ENCODE measurements around the gene FER. TPM values are rescaled to one million over a fixed set of nuclear protein-coding genes. Genes with fewer than 3 reads are reported as not detected.

Gene FER
- total and polyA plus RNA-seq, 9 of the 15 experiments (the other 6 are each of a cell fraction or from before 2014, with no cell fraction given) = 6.7 to 18.2 (median 8.9) TPM

DNA sequence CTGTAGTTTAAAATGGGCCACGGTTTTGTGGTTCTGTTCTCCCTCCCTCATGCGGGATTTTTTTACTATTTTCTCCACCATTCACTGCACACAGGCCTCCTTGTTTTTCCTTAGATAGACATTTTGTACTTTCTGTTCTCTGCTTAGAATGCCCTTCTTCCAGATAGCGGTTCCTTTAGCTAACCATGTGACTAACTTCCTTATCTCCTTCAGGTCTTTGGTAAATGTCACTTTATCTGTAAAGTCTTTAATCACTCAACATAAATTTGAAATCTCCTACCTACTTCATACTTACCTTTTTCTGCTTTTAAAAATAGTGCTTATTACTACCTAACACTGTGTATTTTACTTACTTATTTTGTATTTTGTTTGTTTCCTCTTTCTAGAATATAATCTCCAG is 15.0 kb downstream of the FER start:
- in situ Hi-C loops (cut with MboI) = no loop called here
- CTCF ChIA-PET (ENCODE audit: low intra/inter-chr PET ratio) = no interaction called here
- no peak for TF ChIP-seq RBM14 (IDR thresholded peaks at IDR 0.05; ENCODE audit: borderline replicate concordance, insufficient read depth, low read depth, low read length)
- TF ChIP-seq RBM22 (IDR thresholded peaks at IDR 0.05; ENCODE audit: low read depth, low read length, poor library complexity, severe bottlenecking) = no peak
- TF ChIP-seq, protein P1, sequence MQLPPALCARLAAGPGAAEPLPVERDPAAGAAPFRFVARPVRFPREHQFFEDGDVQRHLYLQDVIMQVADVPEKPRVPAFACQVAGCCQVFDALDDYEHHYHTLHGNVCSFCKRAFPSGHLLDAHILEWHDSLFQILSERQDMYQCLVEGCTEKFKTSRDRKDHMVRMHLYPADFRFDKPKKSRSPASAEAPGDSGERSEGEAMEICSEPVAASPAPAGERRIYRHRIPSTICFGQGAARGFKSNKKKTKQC (CRISPR knock-in tag; IDR thresholded peaks at IDR 0.05) = no peak
- TF ChIP-seq, protein P2, sequence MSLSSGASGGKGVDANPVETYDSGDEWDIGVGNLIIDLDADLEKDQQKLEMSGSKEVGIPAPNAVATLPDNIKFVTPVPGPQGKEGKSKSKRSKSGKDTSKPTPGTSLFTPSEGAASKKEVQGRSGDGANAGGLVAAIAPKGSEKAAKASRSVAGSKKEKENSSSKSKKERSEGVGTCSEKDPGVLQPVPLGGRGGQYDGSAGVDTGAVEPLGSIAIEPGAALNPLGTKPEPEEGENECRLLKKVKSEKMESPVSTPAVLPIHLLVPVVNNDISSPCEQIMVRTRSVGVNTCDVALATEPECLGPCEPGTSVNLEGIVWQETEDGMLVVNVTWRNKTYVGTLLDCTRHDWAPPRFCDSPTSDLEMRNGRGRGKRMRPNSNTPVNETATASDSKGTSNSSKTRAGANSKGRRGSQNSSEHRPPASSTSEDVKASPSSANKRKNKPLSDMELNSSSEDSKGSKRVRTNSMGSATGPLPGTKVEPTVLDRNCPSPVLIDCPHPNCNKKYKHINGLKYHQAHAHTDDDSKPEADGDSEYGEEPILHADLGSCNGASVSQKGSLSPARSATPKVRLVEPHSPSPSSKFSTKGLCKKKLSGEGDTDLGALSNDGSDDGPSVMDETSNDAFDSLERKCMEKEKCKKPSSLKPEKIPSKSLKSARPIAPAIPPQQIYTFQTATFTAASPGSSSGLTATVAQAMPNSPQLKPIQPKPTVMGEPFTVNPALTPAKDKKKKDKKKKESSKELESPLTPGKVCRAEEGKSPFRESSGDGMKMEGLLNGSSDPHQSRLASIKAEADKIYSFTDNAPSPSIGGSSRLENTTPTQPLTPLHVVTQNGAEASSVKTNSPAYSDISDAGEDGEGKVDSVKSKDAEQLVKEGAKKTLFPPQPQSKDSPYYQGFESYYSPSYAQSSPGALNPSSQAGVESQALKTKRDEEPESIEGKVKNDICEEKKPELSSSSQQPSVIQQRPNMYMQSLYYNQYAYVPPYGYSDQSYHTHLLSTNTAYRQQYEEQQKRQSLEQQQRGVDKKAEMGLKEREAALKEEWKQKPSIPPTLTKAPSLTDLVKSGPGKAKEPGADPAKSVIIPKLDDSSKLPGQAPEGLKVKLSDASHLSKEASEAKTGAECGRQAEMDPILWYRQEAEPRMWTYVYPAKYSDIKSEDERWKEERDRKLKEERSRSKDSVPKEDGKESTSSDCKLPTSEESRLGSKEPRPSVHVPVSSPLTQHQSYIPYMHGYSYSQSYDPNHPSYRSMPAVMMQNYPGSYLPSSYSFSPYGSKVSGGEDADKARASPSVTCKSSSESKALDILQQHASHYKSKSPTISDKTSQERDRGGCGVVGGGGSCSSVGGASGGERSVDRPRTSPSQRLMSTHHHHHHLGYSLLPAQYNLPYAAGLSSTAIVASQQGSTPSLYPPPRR (CRISPR knock-in tag; IDR thresholded peaks at IDR 0.05; ENCODE audit: borderline replicate concordance) = no peak
- no peak for TF ChIP-seq TEAD4 (IDR thresholded peaks at IDR 0.05; ENCODE audit: low read length)
- TF ChIP-seq TEAD4 (CRISPR knock-in tag; IDR thresholded peaks at IDR 0.05; ENCODE audit: borderline replicate concordance) = no peak
- TF ChIP-seq, protein P3, sequence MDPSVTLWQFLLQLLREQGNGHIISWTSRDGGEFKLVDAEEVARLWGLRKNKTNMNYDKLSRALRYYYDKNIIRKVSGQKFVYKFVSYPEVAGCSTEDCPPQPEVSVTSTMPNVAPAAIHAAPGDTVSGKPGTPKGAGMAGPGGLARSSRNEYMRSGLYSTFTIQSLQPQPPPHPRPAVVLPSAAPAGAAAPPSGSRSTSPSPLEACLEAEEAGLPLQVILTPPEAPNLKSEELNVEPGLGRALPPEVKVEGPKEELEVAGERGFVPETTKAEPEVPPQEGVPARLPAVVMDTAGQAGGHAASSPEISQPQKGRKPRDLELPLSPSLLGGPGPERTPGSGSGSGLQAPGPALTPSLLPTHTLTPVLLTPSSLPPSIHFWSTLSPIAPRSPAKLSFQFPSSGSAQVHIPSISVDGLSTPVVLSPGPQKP (CRISPR knock-in tag; IDR thresholded peaks at IDR 0.05) = no peak
- no peak for TF ChIP-seq XRCC3 (IDR thresholded peaks at IDR 0.05)
- no peak for TF ChIP-seq BHLHE40 (IDR thresholded peaks at IDR 0.05; ENCODE audit: low read length)
- TF ChIP-seq MCM3 (IDR thresholded peaks at IDR 0.05) = no peak
- TF ChIP-seq, protein P4, sequence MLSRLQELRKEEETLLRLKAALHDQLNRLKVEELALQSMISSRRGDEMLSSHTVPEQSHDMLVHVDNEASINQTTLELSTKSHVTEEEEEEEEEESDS (CRISPR knock-in tag; IDR thresholded peaks at IDR 0.05) = no peak
- no peak for TF ChIP-seq POU5F1 (IDR thresholded peaks at IDR 0.05; ENCODE audit: borderline replicate concordance, low read depth, low read length, partially characterized antibody)
- no peak for TF ChIP-seq HIVEP1 (CRISPR knock-in tag; IDR thresholded peaks at IDR 0.05)
- no peak for TF ChIP-seq PHF21A (IDR thresholded peaks at IDR 0.05; ENCODE audit: borderline replicate concordance, low read depth)
- TF ChIP-seq, protein P5, sequence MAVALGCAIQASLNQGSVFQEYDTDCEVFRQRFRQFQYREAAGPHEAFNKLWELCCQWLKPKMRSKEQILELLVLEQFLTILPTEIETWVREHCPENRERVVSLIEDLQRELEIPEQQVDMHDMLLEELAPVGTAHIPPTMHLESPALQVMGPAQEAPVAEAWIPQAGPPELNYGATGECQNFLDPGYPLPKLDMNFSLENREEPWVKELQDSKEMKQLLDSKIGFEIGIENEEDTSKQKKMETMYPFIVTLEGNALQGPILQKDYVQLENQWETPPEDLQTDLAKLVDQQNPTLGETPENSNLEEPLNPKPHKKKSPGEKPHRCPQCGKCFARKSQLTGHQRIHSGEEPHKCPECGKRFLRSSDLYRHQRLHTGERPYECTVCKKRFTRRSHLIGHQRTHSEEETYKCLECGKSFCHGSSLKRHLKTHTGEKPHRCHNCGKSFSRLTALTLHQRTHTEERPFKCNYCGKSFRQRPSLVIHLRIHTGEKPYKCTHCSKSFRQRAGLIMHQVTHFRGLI (CRISPR knock-in tag; IDR thresholded peaks at IDR 0.05) = no peak

More for the DNA sequence above, 15.0 kb downstream of the FER start:
- ATAC-seq (peak; percentile 50; the same call in 2 of the 3 replicates), DNase-seq (ENCODE audit: extremely low read depth in 1 of 4, low spot score in 3 of 4) (peak in 1 of 4 experiments; percentile 30), FAIRE-seq (peak; percentile 19)
- Histone ChIP-seq H3K4me1 (replicated peaks in 1 of 2; ENCODE audit: control insufficient read depth in 2 of 2, insufficient read depth in 2 of 2, low read length in 2 of 2) (peaks cover 4 to 13% of the 10 kb centered on the region in 2 experiments; a peak in 3 of 5 replicates), H3K9me3 (replicated peaks; ENCODE audit: control insufficient read depth, insufficient read depth, low read depth, low read length) (no peaks in the 10 kb centered on the region), H3K79me2 (ENCODE audit: control insufficient read depth, insufficient read depth, low read length) (no peaks in the 10 kb centered on the region), H3K4me3 (no peak overlapping the region), H3K9ac (ENCODE audit: insufficient read depth in 1 of 2, low read depth in 2 of 2, low read length in 2 of 2) (peak overlapping the region in 1 of 2 experiments; percentile 42; a peak in 2 of 4 replicates), H3K27me3 (ENCODE audit: control insufficient read depth in 2 of 2, insufficient read depth in 2 of 2, low read length in 2 of 2) (no peaks in the 10 kb centered on the region), H2AFZ (ENCODE audit: low read depth, low read length) (peak overlapping the region; percentile 89), H3K4me2 (ENCODE audit: insufficient read depth, low read length) (peak overlapping the region; percentile 29; the same call in 1 of the 2 replicates), H4K20me1 (replicated peaks; ENCODE audit: control insufficient read depth, insufficient read depth, low read length) (no peaks in the 10 kb centered on the region), H3K36me3 (ENCODE audit: control insufficient read depth, insufficient read depth, low read length) (no peaks in the 10 kb centered on the region), H3K9me1 (ENCODE audit: control insufficient read depth, insufficient read depth, low read length) (no peaks in the 10 kb centered on the region), H3K27ac (ENCODE audit: extremely low read depth, low read depth, low read length) (peak overlapping the region; percentile 63; the same call in 1 of the 3 replicates)
- BruUV-seq (replicated peaks) = no TSS peak
- POLR2A ChIA-PET = interaction anchor here (1.2 to 1.7 kb wide), 2 partner anchors 10 to 14 kb away, joined by 4 to 8 read pairs; partner anchors contain the start of gene FER
- 0% methylated on average over 3 of the region's 3 CpGs for WGBS (ENCODE audit: insufficient coverage, low coverage, missing lambda C conversion rate)
- intact Hi-C loops (cut with micrococcal nuclease) = no loop called here
